Measurements from ENCODE around the gene THUMPD2. TPM values are rescaled to one million over a fixed set of nuclear protein-coding genes. Genes with fewer than 3 reads are reported as not detected.
"Not testable (repeated sequence)": the region's sequence is repeated elsewhere in the genome, so short reads cannot be mapped to it uniquely, and the experiment has no call there.

Gene THUMPD2
- total RNA-seq, 1 donor from 2014 or later = 19.0 TPM

- Mint-ChIP-seq H3K27me3 (ENCODE audit: low read depth) (no peaks in the 10 kb centered on the region), H3K9me3 (no peaks in the 10 kb centered on the region), H3K4me1 (ENCODE audit: low read depth) (peaks cover 25% of the 10 kb centered on the region), H3K27ac (no peak overlapping the region), H3K36me3 (ENCODE audit: low read depth) (peaks cover 77% of the 10 kb centered on the region), H3K4me3 (ENCODE audit: low read depth) (no peak overlapping the region)
- no peak for DNase-seq (ENCODE audit: low spot score)
- intact Hi-C loops (cut with micrococcal nuclease) = no loop called here
Observed at GRCh38 chr2:39738936-39739335, 40.1 kb downstream of the THUMPD2 start.

GRCh38 chr2:39737661-39738060 lies 41.4 kb downstream of the THUMPD2 start:
- no peak for DNase-seq (ENCODE audit: low spot score)
- Mint-ChIP-seq H3K9me3 (no peaks in the 10 kb centered on the region), H3K4me1 (ENCODE audit: low read depth) (peaks cover 23% of the 10 kb centered on the region), H3K27me3 (ENCODE audit: low read depth) (no peaks in the 10 kb centered on the region), H3K27ac (peak overlapping the region; percentile 23), H3K36me3 (ENCODE audit: low read depth) (peaks cover 71% of the 10 kb centered on the region), H3K4me3 (ENCODE audit: low read depth) (no peak overlapping the region)
- intact Hi-C loops (cut with micrococcal nuclease) = no loop called here

GRCh38 chr2:39736640-39737039 lies 42.4 kb downstream of the THUMPD2 start:
- Mint-ChIP-seq H3K9me3 (no peaks in the 10 kb centered on the region), H3K4me1 (ENCODE audit: low read depth) (peaks cover 23% of the 10 kb centered on the region), H3K36me3 (ENCODE audit: low read depth) (peaks cover 62% of the 10 kb centered on the region), H3K27ac (no peak overlapping the region), H3K4me3 (ENCODE audit: low read depth) (no peak overlapping the region), H3K27me3 (ENCODE audit: low read depth) (no peaks in the 10 kb centered on the region)
- intact Hi-C loops (cut with micrococcal nuclease) = no loop called here
- DNase-seq (ENCODE audit: low spot score) = no peak

- Mint-ChIP-seq H3K4me1 (ENCODE audit: low read depth) (peaks cover 23% of the 10 kb centered on the region), H3K4me3 (ENCODE audit: low read depth) (no peak overlapping the region), H3K27ac (no peak overlapping the region), H3K27me3 (ENCODE audit: low read depth) (no peaks in the 10 kb centered on the region), H3K36me3 (ENCODE audit: low read depth) (peaks cover 55% of the 10 kb centered on the region), H3K9me3 (no peaks in the 10 kb centered on the region)
- DNase-seq (ENCODE audit: low spot score) = no peak
- intact Hi-C loops (cut with micrococcal nuclease) = no loop called here
Observed at GRCh38 chr2:39735648-39736047, 43.4 kb downstream of the THUMPD2 start.

GRCh38 chr2:39734445-39734844 lies 44.6 kb downstream of the THUMPD2 start:
- H3K27me3 Mint-ChIP-seq (ENCODE audit: low read depth) = no peaks in the 10 kb centered on the region
- intact Hi-C loops (cut with micrococcal nuclease) = loop anchor here (5.0 kb wide), 1 partner anchor 222 kb away; no protein-coding TSS in a partner anchor
- peaks cover 21% of the 10 kb centered on the region for H3K4me1 Mint-ChIP-seq (ENCODE audit: low read depth)
- DNase-seq (ENCODE audit: low spot score) = no peak
- no peak overlapping the region for H3K4me3 Mint-ChIP-seq (ENCODE audit: low read depth)
- H3K27ac Mint-ChIP-seq = no peak overlapping the region
- H3K36me3 Mint-ChIP-seq (ENCODE audit: low read depth) = peaks cover 50% of the 10 kb centered on the region
- H3K9me3 Mint-ChIP-seq = no peaks in the 10 kb centered on the region

GRCh38 chr2:39733070-39733674 lies 45.9 kb downstream of the THUMPD2 start:
- peaks cover 20% of the 10 kb centered on the region for H3K4me1 Mint-ChIP-seq (ENCODE audit: low read depth)
- intact Hi-C loops (cut with micrococcal nuclease) = loop anchor here (5.0 kb wide), 1 partner anchor 221 kb away; no protein-coding TSS in a partner anchor
- no peaks in the 10 kb centered on the region for H3K9me3 Mint-ChIP-seq

GRCh38 chr2:39732482-39732881 lies 46.6 kb downstream of the THUMPD2 start:
- Mint-ChIP-seq H3K4me1 (ENCODE audit: low read depth) (peaks cover 15% of the 10 kb centered on the region), H3K27ac (no peak overlapping the region), H3K9me3 (no peaks in the 10 kb centered on the region), H3K36me3 (ENCODE audit: low read depth) (peaks cover 37% of the 10 kb centered on the region), H3K27me3 (ENCODE audit: low read depth) (no peaks in the 10 kb centered on the region), H3K4me3 (ENCODE audit: low read depth) (no peak overlapping the region)
- intact Hi-C loops (cut with micrococcal nuclease) = loop anchor here (5.0 kb wide), 1 partner anchor 220 kb away; no protein-coding TSS in a partner anchor
- DNase-seq (ENCODE audit: low spot score) = no peak

More at GRCh38 chr2:39733070-39733674, 45.9 kb downstream of the THUMPD2 start:
- DNase-seq (ENCODE audit: low spot score) = no peak
- H3K27me3 Mint-ChIP-seq (ENCODE audit: low read depth) = no peaks in the 10 kb centered on the region
- no peak overlapping the region for H3K4me3 Mint-ChIP-seq (ENCODE audit: low read depth)
- no peak overlapping the region for H3K27ac Mint-ChIP-seq
- peaks cover 44% of the 10 kb centered on the region for H3K36me3 Mint-ChIP-seq (ENCODE audit: low read depth)

- H3K27me3 Mint-ChIP-seq (ENCODE audit: low read depth) = no peaks in the 10 kb centered on the region
Observed at GRCh38 chr2:39731546-39731945, 47.5 kb downstream of the THUMPD2 start.

GRCh38 chr2:39730685-39731302 lies 48.3 kb downstream of the THUMPD2 start:
- Mint-ChIP-seq H3K4me1 (ENCODE audit: low read depth) (peaks cover 14% of the 10 kb centered on the region), H3K9me3 (no peaks in the 10 kb centered on the region), H3K36me3 (ENCODE audit: low read depth) (peaks cover 26% of the 10 kb centered on the region), H3K4me3 (ENCODE audit: low read depth) (no peak overlapping the region), H3K27me3 (ENCODE audit: low read depth) (no peaks in the 10 kb centered on the region), H3K27ac (no peak overlapping the region)
- intact Hi-C loops (cut with micrococcal nuclease) = loop anchor here (5.0 kb wide), 1 partner anchor 218 kb away; no protein-coding TSS in a partner anchor
- no peak for DNase-seq (ENCODE audit: low spot score)

More at GRCh38 chr2:39731546-39731945, 47.5 kb downstream of the THUMPD2 start:
- no peak for DNase-seq (ENCODE audit: low spot score)
- H3K36me3 Mint-ChIP-seq (ENCODE audit: low read depth) = peaks cover 32% of the 10 kb centered on the region
- intact Hi-C loops (cut with micrococcal nuclease) = loop anchor here (5.0 kb wide), 1 partner anchor 219 kb away; no protein-coding TSS in a partner anchor
- H3K4me1 Mint-ChIP-seq (ENCODE audit: low read depth) = peaks cover 12% of the 10 kb centered on the region
- no peak overlapping the region for H3K4me3 Mint-ChIP-seq (ENCODE audit: low read depth)
- no peaks in the 10 kb centered on the region for H3K9me3 Mint-ChIP-seq
- H3K27ac Mint-ChIP-seq = no peak overlapping the region

GRCh38 chr2:39730276-39730675 lies 48.8 kb downstream of the THUMPD2 start:
- intact Hi-C loops (cut with micrococcal nuclease) = loop anchor here (5.0 kb wide), 1 partner anchor 218 kb away; no protein-coding TSS in a partner anchor
- Mint-ChIP-seq H3K4me1 (ENCODE audit: low read depth) (peaks cover 9% of the 10 kb centered on the region), H3K27ac (no peak overlapping the region), H3K27me3 (ENCODE audit: low read depth) (no peaks in the 10 kb centered on the region), H3K36me3 (ENCODE audit: low read depth) (peaks cover 20% of the 10 kb centered on the region), H3K4me3 (ENCODE audit: low read depth) (no peak overlapping the region), H3K9me3 (no peaks in the 10 kb centered on the region)
- DNase-seq (ENCODE audit: low spot score) = no peak

GRCh38 chr2:39728941-39729351 lies 50.1 kb downstream of the THUMPD2 start:
- intact Hi-C loops (cut with micrococcal nuclease) = loop anchor here (2.0 kb wide), 1 partner anchor 352 kb away; no protein-coding TSS in a partner anchor
- Mint-ChIP-seq H3K4me1 (ENCODE audit: low read depth) (peaks cover 6% of the 10 kb centered on the region), H3K27me3 (ENCODE audit: low read depth) (no peaks in the 10 kb centered on the region), H3K4me3 (ENCODE audit: low read depth) (no peak overlapping the region), H3K27ac (no peak overlapping the region), H3K36me3 (ENCODE audit: low read depth) (peaks cover 7% of the 10 kb centered on the region), H3K9me3 (no peaks in the 10 kb centered on the region)
- DNase-seq (ENCODE audit: low spot score) = no peak

- not testable (repeated sequence) for H3K4me3 Mint-ChIP-seq (ENCODE audit: low read depth); H3K9me3 Mint-ChIP-seq; H3K27me3 Mint-ChIP-seq (ENCODE audit: low read depth); H3K36me3 Mint-ChIP-seq (ENCODE audit: low read depth); H3K27ac Mint-ChIP-seq; H3K4me1 Mint-ChIP-seq (ENCODE audit: low read depth); DNase-seq (ENCODE audit: low spot score)
- intact Hi-C loops (cut with micrococcal nuclease) = loop anchor here (2.0 kb wide), 1 partner anchor 351 kb away; no protein-coding TSS in a partner anchor
Observed at GRCh38 chr2:39728085-39728484, 51.0 kb downstream of the THUMPD2 start.

GRCh38 chr2:39725401-39725800 lies 53.7 kb downstream of the THUMPD2 start:
- DNase-seq (ENCODE audit: low spot score) = no peak
- Mint-ChIP-seq H3K9me3 (no peaks in the 10 kb centered on the region), H3K27ac (no peak overlapping the region), H3K4me1 (ENCODE audit: low read depth) (peaks cover 6% of the 10 kb centered on the region), H3K27me3 (ENCODE audit: low read depth) (peaks cover 5% of the 10 kb centered on the region), H3K4me3 (ENCODE audit: low read depth) (no peak overlapping the region), H3K36me3 (ENCODE audit: low read depth) (no peaks in the 10 kb centered on the region)
- intact Hi-C loops (cut with micrococcal nuclease) = no loop called here
